ENCODE results near the gene OR3A3.
"Not testable (repeated sequence)": the region's sequence is repeated elsewhere in the genome, so short reads cannot be mapped to it uniquely, and the experiment has no call there.

Gene OR3A3

GRCh38 chr17:3411070-3411469 lies at the start of gene OR3A3:
OR3A3 (plus strand) TSS chr17:3411370.
- DNase-seq, result no peak

GRCh38 chr17:3371167-3371566 lies 40.0 kb upstream of the OR3A3 start:
- not testable (repeated sequence) for DNase-seq

- no peak for DNase-seq
Measured at GRCh38 chr17:3378321-3378720, 32.8 kb upstream of the OR3A3 start.

GRCh38 chr17:3381957-3382356 lies 29.2 kb upstream of the OR3A3 start:
- no peak for DNase-seq

GRCh38 chr17:3385869-3386816 lies 25.0 kb upstream of the OR3A3 start, which contains the start of gene OR3A2:
OR3A2 (minus strand) TSS chr17:3386308.
- DNase-seq, result no peak

- no peak for DNase-seq
Measured at GRCh38 chr17:3389791-3390190, 21.4 kb upstream of the OR3A3 start.

- not testable (repeated sequence) for DNase-seq
Measured at GRCh38 chr17:3397801-3398200, 13.4 kb upstream of the OR3A3 start.

- no peak for DNase-seq
Measured at GRCh38 chr17:3398310-3398709, 12.9 kb upstream of the OR3A3 start, which contains the start of gene OR1E1. OR1E1 (minus strand) TSS chr17:3398410; CDS start chr17:3398410, 0 bp downstream.

GRCh38 chr17:3400055-3400454 lies 11.1 kb upstream of the OR3A3 start:
- DNase-seq, result no peak

GRCh38 chr17:3401786-3402185 lies 9.4 kb upstream of the OR3A3 start:
- DNase-seq, result no peak

GRCh38 chr17:3403856-3404255 lies 7.3 kb upstream of the OR3A3 start:
- not testable (repeated sequence) for DNase-seq

GRCh38 chr17:3412216-3412615 lies 1.0 kb downstream of the OR3A3 start:
- not testable (repeated sequence) for DNase-seq

- DNase-seq, result no peak
Measured at GRCh38 chr17:3415610-3416009, 4.4 kb downstream of the OR3A3 start.

- no peak for DNase-seq
Measured at GRCh38 chr17:3418222-3418621, 7.1 kb downstream of the OR3A3 start.

GRCh38 chr17:3433215-3433614 lies 22.0 kb downstream of the OR3A3 start:
- not testable (repeated sequence) for DNase-seq

GRCh38 chr17:3433741-3434140 lies 22.6 kb downstream of the OR3A3 start, which contains the start of gene OR1E2:
OR1E2 (minus strand) TSS chr17:3433841; CDS start chr17:3433841, 0 bp downstream.
- no peak for DNase-seq

GRCh38 chr17:3438368-3438767 lies 27.2 kb downstream of the OR3A3 start:
- no peak for DNase-seq

GRCh38 chr17:3440451-3440850 lies 29.3 kb downstream of the OR3A3 start:
- DNase-seq, result no peak

- no peak for DNase-seq
Measured at GRCh38 chr17:3447625-3448024, 36.5 kb downstream of the OR3A3 start.

- DNase-seq, result no peak
Measured at GRCh38 chr17:3448059-3448665, 37.0 kb downstream of the OR3A3 start.

- not testable (repeated sequence) for DNase-seq
Measured at GRCh38 chr17:3466355-3466754, 55.2 kb downstream of the OR3A3 start.

GRCh38 chr17:3469529-3469928 lies 58.4 kb downstream of the OR3A3 start:
- no peak for DNase-seq

GRCh38 chr17:3471599-3471998 lies 60.4 kb downstream of the OR3A3 start, which contains the start of gene SPATA22:
SPATA22 (minus strand) TSS chr17:3471819; CDS start chr17:3469325, 2,494 bp downstream.
- no peak for DNase-seq

- DNase-seq, result no peak
Measured at GRCh38 chr17:3472137-3472536, 61.0 kb downstream of the OR3A3 start.

All from NCI-H524 treated with DMSO at 0.1 percent for 48 hours (cell line).